ENCODE results near the gene DCTD.
A peak's percentile ranks its signal among the peaks of the same experiment; 100 is the strongest.

DCTD gene

GRCh38 chr4:182897601-182898478 lies 19.3 kb downstream of the DCTD start:
- intact Hi-C loops (cut with DNase I) = no loop called here
- no peak for DNase-seq

DNA sequence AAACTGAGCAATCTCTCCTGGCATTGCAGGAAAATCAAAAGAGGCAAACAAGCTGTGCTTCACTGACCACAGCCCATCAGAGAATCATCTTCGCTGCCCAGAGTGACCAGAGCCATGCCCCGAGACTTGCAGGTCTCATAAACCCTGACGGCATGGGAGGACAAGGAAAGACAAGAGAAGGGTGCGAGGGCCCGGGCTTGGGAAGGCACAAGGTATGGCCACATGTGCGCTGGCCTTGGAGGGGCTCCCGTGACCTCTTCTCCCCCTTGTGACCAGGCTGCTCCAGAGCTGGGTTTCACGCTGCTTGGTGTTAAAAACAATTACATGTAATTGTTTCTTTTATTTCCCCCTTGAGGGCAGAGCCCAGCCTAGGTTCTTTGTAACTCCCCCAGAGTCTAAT lies 20.8 kb downstream of the DCTD start:
- peak in 1 of 42 donors; percentile 8 for DNase-seq
- intact Hi-C loops (cut with DNase I) = no loop called here

DNA sequence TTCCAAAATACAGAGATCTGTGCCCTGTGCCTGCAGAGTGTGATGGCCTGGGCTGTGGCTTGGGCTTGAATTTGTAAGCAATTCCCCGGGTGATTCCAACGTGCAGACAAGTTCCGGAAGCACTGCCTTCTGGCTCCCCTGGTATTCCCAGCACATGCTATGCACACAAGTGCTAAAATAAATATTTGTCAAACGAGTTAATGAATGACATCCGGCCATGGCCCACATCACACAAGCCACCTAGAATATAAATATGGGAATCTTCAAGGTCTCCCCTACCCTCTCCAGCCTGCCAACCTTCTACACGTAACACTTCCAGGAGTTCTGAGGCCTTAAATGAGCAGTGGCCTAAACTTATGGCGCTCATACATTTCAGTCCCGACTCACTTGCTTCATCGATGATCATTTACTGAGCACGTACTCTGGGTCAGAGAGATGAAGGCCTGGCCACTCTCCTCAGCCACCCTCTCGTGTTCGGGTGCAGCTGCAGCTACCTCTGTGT lies 21.3 kb downstream of the DCTD start:
- DNase-seq = peak in 1 of 42 donors; percentile 7
- intact Hi-C loops (cut with DNase I) = no loop called here

- DNase-seq = peak in 1 of 42 donors; percentile 3
Observed at GRCh38 chr4:182894681-182895275, 22.4 kb downstream of the DCTD start.

DNA sequence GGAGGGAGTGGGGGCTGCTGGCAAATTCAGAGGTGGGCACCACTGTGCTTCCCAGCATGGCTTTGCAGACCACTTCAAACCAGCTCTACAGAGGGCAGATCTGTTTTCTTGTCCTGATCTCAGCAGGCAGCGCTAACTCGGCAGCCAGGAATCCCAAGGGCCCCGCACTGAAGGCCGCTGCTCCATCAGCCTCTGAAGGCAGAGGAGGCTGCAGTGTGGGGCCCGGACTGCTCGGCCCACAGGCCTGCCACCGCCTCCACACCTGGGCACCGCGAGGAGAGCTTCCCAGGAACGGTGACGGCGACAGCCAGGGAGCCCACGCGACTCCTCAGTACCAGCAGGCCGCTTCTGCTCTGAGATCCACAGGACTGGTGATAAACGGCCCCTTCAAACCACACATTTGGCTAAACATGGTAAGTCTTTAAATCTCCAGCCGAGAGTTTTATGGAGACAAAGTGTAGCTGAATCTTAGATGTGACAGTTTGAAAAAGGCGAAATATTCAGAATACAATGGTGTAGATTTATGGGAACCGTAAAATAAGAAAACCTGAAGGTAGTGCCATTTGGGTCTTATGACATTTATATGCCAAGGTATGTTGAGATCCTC lies 23.6 kb downstream of the DCTD start:
- intact Hi-C loops (cut with DNase I) = no loop called here
- DNase-seq = no peak

More at GRCh38 chr4:182894681-182895275, 22.4 kb downstream of the DCTD start:
- intact Hi-C loops (cut with DNase I) = no loop called here

GRCh38 chr4:182893047-182893446 lies 24.1 kb downstream of the DCTD start:
- intact Hi-C loops (cut with DNase I) = no loop called here
- no peak for DNase-seq

GRCh38 chr4:182890202-182890601 lies 27.0 kb downstream of the DCTD start:
- DNase-seq = peak in 14 of 42 donors; percentile 5 to 65 (median 40)
- intact Hi-C loops (cut with DNase I) = no loop called here

DNA sequence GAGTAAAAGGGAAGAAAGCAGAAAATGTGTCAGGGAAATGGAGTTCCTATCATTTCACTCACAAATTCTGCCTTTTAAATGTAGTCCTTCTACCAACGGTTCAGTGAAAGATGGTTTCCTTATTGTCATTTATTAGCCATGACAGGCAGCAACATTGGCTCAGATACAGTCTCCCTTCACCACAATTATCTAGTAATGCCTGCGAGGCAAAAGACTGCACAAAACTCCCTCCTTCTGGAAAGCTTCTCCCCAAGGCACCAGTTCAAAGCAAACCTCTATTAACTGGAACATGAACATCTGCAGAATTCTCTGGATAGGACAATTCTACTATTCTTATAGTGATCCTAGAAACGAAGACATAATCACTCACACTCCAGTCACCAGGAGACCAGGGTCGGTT lies 28.3 kb downstream of the DCTD start:
- intact Hi-C loops (cut with DNase I) = no loop called here
- DNase-seq = no peak

DNA sequence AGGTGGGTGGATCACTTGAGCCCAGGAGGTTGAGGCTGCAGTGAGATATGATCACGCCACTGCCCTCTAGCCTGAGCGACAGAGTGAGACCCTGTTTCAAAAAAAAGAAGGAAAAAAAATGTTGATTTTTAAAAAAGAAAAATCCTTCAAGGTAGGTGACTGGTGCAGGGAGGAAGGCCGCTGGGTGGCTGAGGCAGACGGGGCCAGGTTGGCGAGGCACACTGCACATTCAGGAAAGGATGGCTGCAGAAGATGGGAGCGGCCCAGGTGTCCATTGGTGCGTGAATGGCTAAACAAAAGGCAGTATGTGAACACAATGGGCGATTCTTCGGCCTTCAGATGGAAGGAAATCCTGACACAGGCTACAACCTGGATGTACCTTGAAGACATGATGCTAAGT lies 30.4 kb downstream of the DCTD start:
- peak in 1 of 42 donors; percentile 14 for DNase-seq
- intact Hi-C loops (cut with DNase I) = no loop called here

- peak in 1 of 42 donors; percentile 6 for DNase-seq
- intact Hi-C loops (cut with DNase I) = no loop called here
Observed at GRCh38 chr4:182886205-182886604, 31.0 kb downstream of the DCTD start.

- no peak for DNase-seq
- intact Hi-C loops (cut with DNase I) = no loop called here
Observed at GRCh38 chr4:182885738-182886077, 31.5 kb downstream of the DCTD start.

DNA sequence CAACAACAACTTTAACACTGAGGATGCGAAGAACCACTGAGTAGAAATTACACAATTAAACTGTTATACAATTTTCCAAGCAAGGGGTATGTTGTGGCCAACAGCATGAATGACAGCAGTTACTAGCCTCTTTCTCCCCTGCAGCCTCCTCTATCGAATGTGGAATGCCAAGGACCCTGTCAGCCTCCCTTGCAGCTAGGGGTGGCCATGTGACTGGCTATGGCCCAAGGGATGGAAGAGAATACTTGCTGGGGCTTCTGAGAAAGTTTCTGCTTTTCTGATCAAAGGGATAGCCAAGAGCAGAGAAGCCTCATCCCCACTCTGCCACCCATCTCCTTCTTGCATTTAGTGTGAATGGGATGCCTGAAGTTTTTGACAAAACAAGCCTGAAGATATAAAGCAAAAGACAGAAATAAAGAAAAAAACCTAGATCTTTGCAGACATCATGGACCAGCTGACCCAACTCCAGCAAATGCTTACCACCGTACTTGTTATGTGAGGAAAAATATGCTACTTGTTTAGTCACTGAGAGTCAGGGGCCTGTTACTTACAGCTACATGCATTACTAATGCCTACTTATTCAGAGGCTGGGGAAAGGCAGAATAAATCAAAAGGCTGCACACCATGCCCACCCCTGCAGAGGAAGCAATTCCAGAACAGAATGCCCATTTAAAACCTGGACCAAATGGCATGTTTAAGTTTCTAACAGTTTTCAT lies 32.0 kb downstream of the DCTD start:
- no peak for DNase-seq

GRCh38 chr4:182884040-182884439 lies 33.1 kb downstream of the DCTD start:
- intact Hi-C loops (cut with DNase I) = no loop called here
- DNase-seq = no peak

More for the DNA sequence above, 32.0 kb downstream of the DCTD start:
- intact Hi-C loops (cut with DNase I) = no loop called here

- intact Hi-C loops (cut with DNase I) = no loop called here
- no peak for DNase-seq
Observed at GRCh38 chr4:182883351-182883750, 33.8 kb downstream of the DCTD start.

DNA sequence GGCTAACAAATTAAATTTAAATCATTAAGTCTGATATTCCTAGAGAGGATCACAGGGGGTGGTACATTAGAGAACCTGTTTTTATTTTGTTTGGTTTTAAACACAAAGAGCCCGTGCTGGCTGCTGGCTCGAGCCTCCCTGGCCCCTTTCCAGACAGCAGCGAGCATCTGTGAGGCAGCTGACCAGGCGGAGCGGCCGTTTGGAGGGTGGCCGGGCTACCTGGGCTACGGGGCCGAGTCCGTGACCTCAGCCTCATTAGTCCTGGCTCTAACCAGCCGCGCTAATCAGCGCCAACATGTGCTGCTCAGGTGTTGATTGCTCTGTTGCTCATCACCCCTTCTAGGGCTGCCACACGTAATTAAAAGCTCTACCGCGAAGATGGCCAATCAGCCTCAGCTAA lies 35.3 kb downstream of the DCTD start:
- DNase-seq = peak in 4 of 42 donors; percentile 10 to 37 (median 23)
- intact Hi-C loops (cut with DNase I) = no loop called here

- DNase-seq = peak in 22 of 42 donors; percentile 16 to 66 (median 34)
- intact Hi-C loops (cut with DNase I) = no loop called here
Observed at GRCh38 chr4:182880387-182881356, 36.5 kb downstream of the DCTD start.

DNA sequence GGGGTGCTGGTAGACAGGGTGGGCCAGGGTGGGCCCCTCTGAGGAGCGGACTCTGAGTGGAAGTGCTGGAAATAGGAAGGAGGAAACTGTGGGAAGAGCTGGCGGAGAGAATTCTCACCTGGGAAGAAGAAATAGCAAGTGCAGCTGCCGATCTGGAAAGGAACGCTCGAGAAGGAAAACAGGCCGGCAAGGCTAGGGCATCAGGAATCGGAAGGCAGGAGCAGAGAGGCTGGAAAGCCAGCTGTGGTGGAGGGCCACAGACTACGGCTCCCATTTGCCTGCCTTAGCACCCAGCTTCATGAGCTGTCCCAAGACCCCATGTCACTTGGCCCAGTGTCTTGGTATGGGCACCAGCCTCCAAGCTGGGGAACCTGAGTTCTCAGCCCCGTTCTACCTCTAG lies 37.3 kb downstream of the DCTD start:
- DNase-seq = peak in 2 of 42 donors; percentile 5 to 30
- intact Hi-C loops (cut with DNase I) = no loop called here
